Measurements from ENCODE around the gene RAPGEF5.

Gene RAPGEF5

GRCh38 chr7:22302193-22302592 is 54.8 kb downstream of the RAPGEF5 start:
- Histone ChIP-seq H3K27ac (ENCODE audit: low read length) (no peak overlapping the region), H3K4me3 (ENCODE audit: low read depth in 1 of 2, low read length in 2 of 2) (no peak overlapping the region), H3K9me3 (ENCODE audit: control insufficient read depth in 1 of 2, low read length in 2 of 2) (no peaks in the 10 kb centered on the region), H3K36me3 (ENCODE audit: control insufficient read depth in 1 of 2, insufficient read depth in 2 of 2, low read length in 2 of 2) (no peaks in the 10 kb centered on the region), H3K4me1 (ENCODE audit: control insufficient read depth in 1 of 2, insufficient read depth in 2 of 2, low read length in 2 of 2) (no peaks in the 10 kb centered on the region), H3K27me3 (ENCODE audit: low read depth, low read length) (no peaks in the 10 kb centered on the region)

DNA sequence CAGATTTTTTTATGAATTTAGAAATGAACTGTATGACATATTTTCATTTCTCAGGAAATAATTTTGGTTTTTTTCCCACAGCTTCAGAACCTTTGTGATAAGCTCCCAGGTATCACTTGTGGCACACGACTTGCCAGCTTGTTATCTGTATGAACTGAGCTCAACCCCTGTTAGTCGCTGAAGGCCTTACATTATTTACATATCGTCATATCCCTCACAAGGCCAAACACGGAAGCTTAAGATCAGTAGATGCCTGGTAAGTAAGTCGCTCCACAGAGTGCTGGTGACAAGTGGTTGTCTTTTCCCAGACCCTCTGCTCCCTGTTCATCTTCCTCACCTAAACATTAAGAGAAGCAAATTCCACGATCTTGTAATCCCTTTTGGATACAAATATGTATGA is 55.2 kb downstream of the RAPGEF5 start:
- no peaks in the 10 kb centered on the region for H3K9me3 ChIP-seq (ENCODE audit: control insufficient read depth in 1 of 2, low read length in 2 of 2)
- H3K36me3 ChIP-seq (ENCODE audit: control insufficient read depth in 1 of 2, insufficient read depth in 2 of 2, low read length in 2 of 2): no peaks in the 10 kb centered on the region
- no peak overlapping the region for H3K27ac ChIP-seq (ENCODE audit: low read length)
- no peaks in the 10 kb centered on the region for H3K4me1 ChIP-seq (ENCODE audit: control insufficient read depth in 1 of 2, insufficient read depth in 2 of 2, low read length in 2 of 2)
- H3K27me3 ChIP-seq (ENCODE audit: low read depth, low read length): no peaks in the 10 kb centered on the region
- no peak overlapping the region for H3K4me3 ChIP-seq (ENCODE audit: low read depth in 1 of 2, low read length in 2 of 2)

- no peak overlapping the region for H3K27ac ChIP-seq (ENCODE audit: low read length)
- no peaks in the 10 kb centered on the region for H3K4me1 ChIP-seq (ENCODE audit: control insufficient read depth in 1 of 2, insufficient read depth in 2 of 2, low read length in 2 of 2)
- H3K9me3 ChIP-seq (ENCODE audit: control insufficient read depth in 1 of 2, low read length in 2 of 2): no peaks in the 10 kb centered on the region
- H3K27me3 ChIP-seq (ENCODE audit: low read depth, low read length): no peaks in the 10 kb centered on the region
- H3K4me3 ChIP-seq (ENCODE audit: low read depth in 1 of 2, low read length in 2 of 2): no peak overlapping the region
- no peaks in the 10 kb centered on the region for H3K36me3 ChIP-seq (ENCODE audit: control insufficient read depth in 1 of 2, insufficient read depth in 2 of 2, low read length in 2 of 2)
Observed at GRCh38 chr7:22300839-22301238, 56.1 kb downstream of the RAPGEF5 start.

DNA sequence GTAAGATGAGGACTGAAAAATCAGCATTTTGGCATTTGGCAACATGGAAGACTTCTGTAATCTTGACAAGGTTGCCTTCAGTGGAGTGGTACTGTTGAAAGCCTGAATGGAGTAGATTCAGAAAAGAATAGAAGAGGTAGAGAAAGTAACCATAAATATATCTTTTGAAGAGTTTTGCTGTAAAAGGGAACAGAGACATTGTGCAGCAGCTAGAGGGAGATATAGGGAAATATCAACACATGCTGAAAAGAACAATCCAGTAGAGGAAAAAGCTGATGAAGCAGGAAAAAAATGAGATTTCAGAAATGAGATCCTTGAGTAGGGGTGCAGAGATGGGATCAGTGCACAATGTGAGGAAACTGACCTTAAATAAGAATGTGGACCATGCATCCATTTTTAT is 60.0 kb downstream of the RAPGEF5 start:
- Histone ChIP-seq H3K27ac (ENCODE audit: low read length) (no peak overlapping the region), H3K4me3 (ENCODE audit: low read depth in 1 of 2, low read length in 2 of 2) (no peak overlapping the region), H3K36me3 (ENCODE audit: control insufficient read depth in 1 of 2, insufficient read depth in 2 of 2, low read length in 2 of 2) (no peaks in the 10 kb centered on the region), H3K9me3 (ENCODE audit: control insufficient read depth in 1 of 2, low read length in 2 of 2) (no peaks in the 10 kb centered on the region), H3K27me3 (ENCODE audit: low read depth, low read length) (no peaks in the 10 kb centered on the region), H3K4me1 (ENCODE audit: control insufficient read depth in 1 of 2, insufficient read depth in 2 of 2, low read length in 2 of 2) (no peaks in the 10 kb centered on the region)

GRCh38 chr7:22296265-22296566 is 60.7 kb downstream of the RAPGEF5 start:
- H3K4me1 ChIP-seq (ENCODE audit: control insufficient read depth in 1 of 2, insufficient read depth in 2 of 2, low read length in 2 of 2): no peaks in the 10 kb centered on the region
- H3K9me3 ChIP-seq (ENCODE audit: control insufficient read depth in 1 of 2, low read length in 2 of 2): no peaks in the 10 kb centered on the region
- H3K36me3 ChIP-seq (ENCODE audit: control insufficient read depth in 1 of 2, insufficient read depth in 2 of 2, low read length in 2 of 2): no peaks in the 10 kb centered on the region
- no peak overlapping the region for H3K27ac ChIP-seq (ENCODE audit: low read length)
- no peaks in the 10 kb centered on the region for H3K27me3 ChIP-seq (ENCODE audit: low read depth, low read length)
- no peak overlapping the region for H3K4me3 ChIP-seq (ENCODE audit: low read depth in 1 of 2, low read length in 2 of 2)

DNA sequence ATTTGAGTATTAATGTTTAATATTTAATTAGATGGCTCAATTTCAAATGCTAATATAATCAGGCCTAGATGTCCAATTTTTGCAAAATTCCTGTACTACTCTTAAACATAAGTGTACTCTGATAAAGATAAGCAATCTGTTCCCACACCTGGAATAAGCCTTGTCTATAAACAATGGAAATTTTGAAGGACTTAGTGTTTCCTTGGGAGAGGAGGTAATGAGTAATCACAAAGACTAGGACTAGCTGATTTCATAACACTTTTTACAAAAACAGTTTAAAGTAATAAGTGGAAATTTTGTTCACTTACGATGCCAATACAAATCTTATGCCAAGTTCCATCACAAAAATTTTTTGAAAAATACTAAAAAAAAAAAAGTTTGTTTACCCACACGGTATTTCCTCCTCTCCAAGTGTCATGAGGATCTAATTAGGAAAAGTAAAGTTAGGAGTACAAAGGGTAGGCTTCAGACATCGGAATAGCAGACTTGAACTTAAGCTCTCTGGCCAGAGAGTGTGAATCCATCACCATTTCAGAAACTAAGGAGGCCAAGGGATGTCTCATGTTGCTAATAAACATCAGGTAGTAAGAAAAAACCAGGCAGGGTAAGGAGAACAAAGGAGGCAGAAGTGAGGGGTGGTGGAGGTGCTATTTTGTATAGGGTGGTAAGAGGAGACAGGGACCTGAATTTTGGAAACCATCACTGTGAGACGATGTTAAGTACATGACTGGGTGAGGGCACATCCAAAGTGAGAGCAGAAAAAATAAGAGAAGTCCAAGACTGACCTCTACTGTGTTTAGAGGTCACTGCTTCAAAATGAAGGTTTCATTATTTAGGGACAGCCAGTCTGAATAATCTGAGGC is 61.3 kb downstream of the RAPGEF5 start:
- H3K4me3 ChIP-seq (ENCODE audit: low read depth in 1 of 2, low read length in 2 of 2): no peak overlapping the region
- H3K27ac ChIP-seq (ENCODE audit: low read length): no peak overlapping the region
- H3K27me3 ChIP-seq (ENCODE audit: low read depth, low read length): no peaks in the 10 kb centered on the region
- H3K9me3 ChIP-seq (ENCODE audit: control insufficient read depth in 1 of 2, low read length in 2 of 2): no peaks in the 10 kb centered on the region
- no peaks in the 10 kb centered on the region for H3K36me3 ChIP-seq (ENCODE audit: control insufficient read depth in 1 of 2, insufficient read depth in 2 of 2, low read length in 2 of 2)
- H3K4me1 ChIP-seq (ENCODE audit: control insufficient read depth in 1 of 2, insufficient read depth in 2 of 2, low read length in 2 of 2): no peaks in the 10 kb centered on the region

DNA sequence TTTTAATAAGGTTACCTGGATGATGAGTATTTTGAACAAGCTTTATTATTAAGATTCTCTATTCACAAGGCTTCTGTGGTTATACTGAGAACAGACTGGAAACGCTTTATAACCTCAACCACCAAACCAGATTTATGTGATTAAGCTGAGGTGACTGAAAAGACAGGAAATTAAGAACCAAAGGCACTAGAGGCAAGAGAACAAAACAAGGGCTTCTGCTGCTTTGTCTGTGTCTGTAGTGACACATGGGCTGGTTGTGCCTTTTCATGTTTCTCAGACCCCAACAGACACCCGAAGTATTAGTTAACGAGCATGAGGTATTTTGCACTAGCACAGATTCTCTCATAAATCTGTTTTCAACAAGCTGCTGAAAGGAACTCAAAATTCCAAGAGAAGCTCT is 64.4 kb downstream of the RAPGEF5 start:
- no peak overlapping the region for H3K27ac ChIP-seq (ENCODE audit: low read length)

DNA sequence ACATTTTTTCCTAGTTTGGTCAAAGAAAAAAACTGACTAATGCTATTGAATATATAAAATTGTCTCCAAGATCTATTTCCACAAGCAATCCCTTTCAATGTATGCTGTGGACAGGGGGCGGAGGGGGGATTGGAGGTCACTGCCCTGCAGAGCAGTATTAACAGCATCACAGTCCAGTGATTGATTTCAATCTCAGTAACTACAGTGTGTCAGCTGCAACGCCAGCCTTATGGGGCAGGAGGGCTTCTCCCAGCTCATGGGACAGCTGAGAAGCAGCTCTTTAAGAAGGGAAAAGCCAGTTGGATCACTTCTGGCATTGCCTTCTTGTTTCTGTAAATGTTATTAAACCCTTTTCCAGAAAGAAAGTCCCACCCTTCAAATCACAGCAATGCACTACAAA is 65.0 kb downstream of the RAPGEF5 start:
- H3K9me3 ChIP-seq (ENCODE audit: control insufficient read depth in 1 of 2, low read length in 2 of 2): no peaks in the 10 kb centered on the region
- H3K27ac ChIP-seq (ENCODE audit: low read length): no peak overlapping the region
- H3K36me3 ChIP-seq (ENCODE audit: control insufficient read depth in 1 of 2, insufficient read depth in 2 of 2, low read length in 2 of 2): no peaks in the 10 kb centered on the region
- no peak overlapping the region for H3K4me3 ChIP-seq (ENCODE audit: low read depth in 1 of 2, low read length in 2 of 2)
- no peaks in the 10 kb centered on the region for H3K27me3 ChIP-seq (ENCODE audit: low read depth, low read length)
- H3K4me1 ChIP-seq (ENCODE audit: control insufficient read depth in 1 of 2, insufficient read depth in 2 of 2, low read length in 2 of 2): no peaks in the 10 kb centered on the region

More for the DNA sequence above, 64.4 kb downstream of the RAPGEF5 start:
- Histone ChIP-seq H3K9me3 (ENCODE audit: control insufficient read depth in 1 of 2, low read length in 2 of 2) (no peaks in the 10 kb centered on the region), H3K4me3 (ENCODE audit: low read depth in 1 of 2, low read length in 2 of 2) (no peak overlapping the region), H3K4me1 (ENCODE audit: control insufficient read depth in 1 of 2, insufficient read depth in 2 of 2, low read length in 2 of 2) (no peaks in the 10 kb centered on the region), H3K27me3 (ENCODE audit: low read depth, low read length) (no peaks in the 10 kb centered on the region), H3K36me3 (ENCODE audit: control insufficient read depth in 1 of 2, insufficient read depth in 2 of 2, low read length in 2 of 2) (no peaks in the 10 kb centered on the region)

DNA sequence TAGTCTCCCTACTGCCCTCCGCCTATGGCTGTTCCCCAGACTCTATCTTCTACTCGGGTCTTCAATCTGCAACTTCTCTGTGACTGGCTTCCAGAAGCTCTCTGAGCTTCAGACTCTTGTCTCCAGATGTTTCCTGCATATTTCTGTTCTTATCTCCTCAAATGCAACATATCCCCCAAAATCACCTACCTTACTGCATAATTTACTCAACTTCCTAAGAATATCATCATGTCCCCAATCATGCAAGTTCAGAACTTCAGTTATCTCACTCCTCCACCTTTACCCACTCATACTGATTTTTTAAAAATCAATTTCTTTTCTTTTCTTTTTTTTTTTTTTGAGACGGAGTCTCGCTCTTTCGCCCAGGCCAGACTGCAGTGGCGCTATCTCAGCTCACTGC is 68.8 kb downstream of the RAPGEF5 start:
- Histone ChIP-seq H3K4me1 (ENCODE audit: control insufficient read depth in 1 of 2, insufficient read depth in 2 of 2, low read length in 2 of 2) (no peaks in the 10 kb centered on the region), H3K27ac (ENCODE audit: low read length) (no peak overlapping the region), H3K27me3 (ENCODE audit: low read depth, low read length) (no peaks in the 10 kb centered on the region), H3K36me3 (ENCODE audit: control insufficient read depth in 1 of 2, insufficient read depth in 2 of 2, low read length in 2 of 2) (no peaks in the 10 kb centered on the region), H3K9me3 (ENCODE audit: control insufficient read depth in 1 of 2, low read length in 2 of 2) (no peaks in the 10 kb centered on the region), H3K4me3 (ENCODE audit: low read depth in 1 of 2, low read length in 2 of 2) (no peak overlapping the region)

DNA sequence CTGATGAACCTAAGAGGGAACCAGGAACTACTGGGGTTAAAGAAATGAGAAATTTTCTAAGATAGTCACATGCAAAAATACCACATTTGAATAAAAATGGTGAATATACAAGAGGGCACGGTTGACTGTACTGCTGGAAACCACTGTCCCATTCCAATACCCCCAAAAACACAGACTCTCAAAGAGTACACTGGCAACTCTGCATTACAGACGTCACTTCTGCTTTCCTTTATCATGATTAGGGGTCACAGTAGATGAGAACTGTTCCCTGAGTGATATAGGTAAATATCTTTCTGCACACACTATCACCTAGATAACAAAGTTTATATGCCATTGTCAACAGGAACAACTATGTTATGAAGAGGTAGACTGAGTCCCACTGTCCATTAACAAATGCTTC is 69.5 kb downstream of the RAPGEF5 start:
- H3K4me1 ChIP-seq (ENCODE audit: control insufficient read depth in 1 of 2, insufficient read depth in 2 of 2, low read length in 2 of 2): no peaks in the 10 kb centered on the region

GRCh38 chr7:22286436-22286835 is 70.5 kb downstream of the RAPGEF5 start:
- no peaks in the 10 kb centered on the region for H3K36me3 ChIP-seq (ENCODE audit: control insufficient read depth in 1 of 2, insufficient read depth in 2 of 2, low read length in 2 of 2)
- no peaks in the 10 kb centered on the region for H3K4me1 ChIP-seq (ENCODE audit: control insufficient read depth in 1 of 2, insufficient read depth in 2 of 2, low read length in 2 of 2)
- H3K9me3 ChIP-seq (ENCODE audit: control insufficient read depth in 1 of 2, low read length in 2 of 2): no peaks in the 10 kb centered on the region
- no peak overlapping the region for H3K4me3 ChIP-seq (ENCODE audit: low read depth in 1 of 2, low read length in 2 of 2)
- H3K27ac ChIP-seq (ENCODE audit: low read length): no peak overlapping the region
- no peaks in the 10 kb centered on the region for H3K27me3 ChIP-seq (ENCODE audit: low read depth, low read length)

More for the DNA sequence above, 69.5 kb downstream of the RAPGEF5 start:
- Histone ChIP-seq H3K36me3 (ENCODE audit: control insufficient read depth in 1 of 2, insufficient read depth in 2 of 2, low read length in 2 of 2) (no peaks in the 10 kb centered on the region), H3K27ac (ENCODE audit: low read length) (no peak overlapping the region), H3K27me3 (ENCODE audit: low read depth, low read length) (no peaks in the 10 kb centered on the region), H3K4me3 (ENCODE audit: low read depth in 1 of 2, low read length in 2 of 2) (no peak overlapping the region), H3K9me3 (ENCODE audit: control insufficient read depth in 1 of 2, low read length in 2 of 2) (no peaks in the 10 kb centered on the region)

GRCh38 chr7:22281481-22281880 is 75.5 kb downstream of the RAPGEF5 start:
- no peaks in the 10 kb centered on the region for H3K27me3 ChIP-seq (ENCODE audit: low read depth, low read length)
- no peaks in the 10 kb centered on the region for H3K9me3 ChIP-seq (ENCODE audit: control insufficient read depth in 1 of 2, low read length in 2 of 2)
- H3K4me3 ChIP-seq (ENCODE audit: low read depth in 1 of 2, low read length in 2 of 2): no peak overlapping the region
- no peaks in the 10 kb centered on the region for H3K4me1 ChIP-seq (ENCODE audit: control insufficient read depth in 1 of 2, insufficient read depth in 2 of 2, low read length in 2 of 2)
- H3K36me3 ChIP-seq (ENCODE audit: control insufficient read depth in 1 of 2, insufficient read depth in 2 of 2, low read length in 2 of 2): no peaks in the 10 kb centered on the region
- no peak overlapping the region for H3K27ac ChIP-seq (ENCODE audit: low read length)

Data from muscle layer of duodenum (tissue), 2 donors.